ENCODE measurements around the gene GALNT15. TPM values are rescaled to one million over a fixed set of nuclear protein-coding genes. Genes with fewer than 3 reads are reported as not detected.

The GALNT15 gene
- total RNA-seq, 1 experiment from 2014 or later = not detected

DNA sequence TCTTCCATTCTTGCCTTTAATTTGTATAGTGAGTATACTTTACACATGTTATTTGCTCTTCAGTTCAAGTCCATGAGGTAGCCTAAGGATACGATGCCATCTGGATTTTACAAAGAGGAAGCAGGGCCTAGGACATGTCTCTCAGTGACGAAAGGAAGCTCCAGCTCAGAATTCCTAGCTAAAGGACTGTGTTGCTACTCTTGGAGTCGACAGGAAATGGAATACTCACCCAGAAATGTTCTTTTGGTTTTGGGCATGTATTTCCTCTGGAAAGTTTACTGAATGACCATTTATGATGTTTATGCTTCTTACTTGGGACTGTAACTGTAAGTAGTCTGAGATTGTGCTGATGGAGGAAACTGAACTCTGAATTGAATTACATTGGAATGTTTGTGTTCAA lies 103.0 kb downstream of the GALNT15 start:
- no TSS peak for BruUV-seq (replicated peaks)
- intact Hi-C loops (cut with micrococcal nuclease; ENCODE audit: unreplicated experiment) = no loop called here
- H3K9me3 ChIP-seq (ENCODE audit: low read depth, low read length, poor library complexity, severe bottlenecking) = no peaks in the 10 kb centered on the region
- no peak for DNase-seq (ENCODE audit: low spot score)
- TF ChIP-seq EZH2 (IDR thresholded peaks at IDR 0.05; ENCODE audit: borderline replicate concordance, low read depth, low read length, poor library complexity, severe bottlenecking) = no peak
- TF ChIP-seq, protein P1, sequence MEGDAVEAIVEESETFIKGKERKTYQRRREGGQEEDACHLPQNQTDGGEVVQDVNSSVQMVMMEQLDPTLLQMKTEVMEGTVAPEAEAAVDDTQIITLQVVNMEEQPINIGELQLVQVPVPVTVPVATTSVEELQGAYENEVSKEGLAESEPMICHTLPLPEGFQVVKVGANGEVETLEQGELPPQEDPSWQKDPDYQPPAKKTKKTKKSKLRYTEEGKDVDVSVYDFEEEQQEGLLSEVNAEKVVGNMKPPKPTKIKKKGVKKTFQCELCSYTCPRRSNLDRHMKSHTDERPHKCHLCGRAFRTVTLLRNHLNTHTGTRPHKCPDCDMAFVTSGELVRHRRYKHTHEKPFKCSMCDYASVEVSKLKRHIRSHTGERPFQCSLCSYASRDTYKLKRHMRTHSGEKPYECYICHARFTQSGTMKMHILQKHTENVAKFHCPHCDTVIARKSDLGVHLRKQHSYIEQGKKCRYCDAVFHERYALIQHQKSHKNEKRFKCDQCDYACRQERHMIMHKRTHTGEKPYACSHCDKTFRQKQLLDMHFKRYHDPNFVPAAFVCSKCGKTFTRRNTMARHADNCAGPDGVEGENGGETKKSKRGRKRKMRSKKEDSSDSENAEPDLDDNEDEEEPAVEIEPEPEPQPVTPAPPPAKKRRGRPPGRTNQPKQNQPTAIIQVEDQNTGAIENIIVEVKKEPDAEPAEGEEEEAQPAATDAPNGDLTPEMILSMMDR (conservative IDR thresholded peaks at IDR 0.05; ENCODE audit: low read depth, low read length) = no peak
- CTCF ChIA-PET = no interaction called here
- no peaks in the 10 kb centered on the region for H3K4me1 ChIP-seq (ENCODE audit: insufficient read depth, low read length, poor library complexity, severe bottlenecking)
- H3K4me3 ChIP-seq (ENCODE audit: low read depth, low read length, poor library complexity, severe bottlenecking) = no peak overlapping the region
- POLR2A ChIA-PET (ENCODE audit: low non-redundant PET) = no interaction called here
- peaks cover 7% of the 10 kb centered on the region for H3K36me3 ChIP-seq (ENCODE audit: insufficient read depth, low read length, poor library complexity, severe bottlenecking)
- no peaks in the 10 kb centered on the region for H3K27me3 ChIP-seq (replicated peaks; ENCODE audit: insufficient read depth, low read depth, low read length, poor library complexity)
- no peak overlapping the region for H3K27ac ChIP-seq (ENCODE audit: low read depth, low read length, poor library complexity, severe bottlenecking)

DNA sequence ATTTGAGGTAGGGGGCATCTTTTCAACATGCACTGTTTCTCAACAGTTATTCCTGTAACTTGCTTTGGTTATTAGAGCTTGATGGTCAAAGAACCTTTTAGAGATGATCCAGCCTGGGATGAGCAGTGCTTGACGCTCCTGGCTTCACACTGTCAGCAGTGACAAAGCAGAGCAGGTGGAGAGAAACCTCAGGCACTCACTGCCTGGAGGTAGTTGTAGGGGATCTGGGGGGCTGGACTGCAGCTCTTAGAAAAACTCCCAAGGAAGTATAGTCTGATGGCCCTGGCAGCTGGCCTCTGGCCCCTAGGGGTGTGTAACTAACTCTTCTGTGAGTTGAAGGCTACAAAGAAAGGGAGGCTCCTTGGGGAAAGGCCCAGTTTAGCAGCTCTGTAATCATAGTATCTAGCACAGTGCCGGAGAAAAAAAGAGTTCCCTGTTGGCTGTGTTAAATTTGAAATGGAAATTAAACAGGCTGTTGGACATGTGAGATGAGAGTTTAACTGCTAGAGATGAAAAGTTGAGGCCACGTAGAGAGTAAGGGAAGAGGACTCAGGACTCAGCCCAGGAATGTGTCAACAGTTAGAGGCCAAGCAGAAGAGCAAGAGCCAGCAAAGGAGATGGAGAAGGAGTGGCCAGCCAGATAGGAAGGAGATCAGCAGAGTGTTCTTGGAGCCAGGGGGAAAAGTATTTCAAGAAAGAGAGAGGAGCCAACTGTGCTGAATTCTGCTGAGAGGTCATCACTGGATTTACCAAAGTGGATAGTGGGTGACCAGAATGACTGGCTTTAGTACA lies 104.7 kb downstream of the GALNT15 start:
- Histone ChIP-seq H3K36me3 (ENCODE audit: insufficient read depth, low read length, poor library complexity, severe bottlenecking) (no peaks in the 10 kb centered on the region), H3K9me3 (ENCODE audit: low read depth, low read length, poor library complexity, severe bottlenecking) (no peaks in the 10 kb centered on the region), H3K4me1 (ENCODE audit: insufficient read depth, low read length, poor library complexity, severe bottlenecking) (no peaks in the 10 kb centered on the region), H3K4me3 (ENCODE audit: low read depth, low read length, poor library complexity, severe bottlenecking) (no peak overlapping the region), H3K27me3 (replicated peaks; ENCODE audit: insufficient read depth, low read depth, low read length, poor library complexity) (no peaks in the 10 kb centered on the region), H3K27ac (ENCODE audit: low read depth, low read length, poor library complexity, severe bottlenecking) (no peak overlapping the region)
- POLR2A ChIA-PET (ENCODE audit: low non-redundant PET) = no interaction called here
- CTCF ChIA-PET = no interaction called here
- TF ChIP-seq EZH2 (IDR thresholded peaks at IDR 0.05; ENCODE audit: borderline replicate concordance, low read depth, low read length, poor library complexity, severe bottlenecking) = no peak
- TF ChIP-seq, protein P1 (conservative IDR thresholded peaks at IDR 0.05; ENCODE audit: low read depth, low read length) = no peak
- no peak for DNase-seq (ENCODE audit: low spot score)
- intact Hi-C loops (cut with micrococcal nuclease; ENCODE audit: unreplicated experiment) = no loop called here
- no TSS peak for BruUV-seq (replicated peaks)

DNA sequence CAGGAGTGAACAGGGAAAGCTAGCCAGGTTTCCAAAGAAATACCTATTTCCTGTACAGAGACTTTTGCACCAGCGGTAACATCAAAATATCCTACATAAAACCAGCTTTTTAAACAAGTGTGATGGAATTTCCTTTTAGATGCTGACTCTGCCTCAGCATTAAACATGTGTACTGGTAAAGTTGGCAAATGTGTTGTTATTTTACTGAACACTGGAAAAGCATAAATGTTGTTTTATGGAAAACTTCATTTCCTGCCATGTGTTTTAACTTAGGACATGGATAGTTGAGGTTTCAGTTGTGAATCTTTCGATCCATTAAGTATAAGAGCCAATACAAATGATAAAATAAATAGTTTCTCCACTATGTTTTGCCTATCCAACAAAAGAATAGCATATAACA lies 106.2 kb downstream of the GALNT15 start:
- no TSS peak for BruUV-seq (replicated peaks)
- ChIA-PET POLR2A (ENCODE audit: low non-redundant PET) (no interaction called here), CTCF (no interaction called here)
- no peaks in the 10 kb centered on the region for H3K36me3 ChIP-seq (ENCODE audit: insufficient read depth, low read length, poor library complexity, severe bottlenecking)
- TF ChIP-seq, protein P1 (conservative IDR thresholded peaks at IDR 0.05; ENCODE audit: low read depth, low read length) = no peak
- no peak for TF ChIP-seq EZH2 (IDR thresholded peaks at IDR 0.05; ENCODE audit: borderline replicate concordance, low read depth, low read length, poor library complexity, severe bottlenecking)
- no peaks in the 10 kb centered on the region for H3K4me1 ChIP-seq (ENCODE audit: insufficient read depth, low read length, poor library complexity, severe bottlenecking)
- intact Hi-C loops (cut with micrococcal nuclease; ENCODE audit: unreplicated experiment) = no loop called here
- no peak overlapping the region for H3K4me3 ChIP-seq (ENCODE audit: low read depth, low read length, poor library complexity, severe bottlenecking)
- no peaks in the 10 kb centered on the region for H3K9me3 ChIP-seq (ENCODE audit: low read depth, low read length, poor library complexity, severe bottlenecking)
- DNase-seq (ENCODE audit: low spot score) = no peak
- no peak overlapping the region for H3K27ac ChIP-seq (ENCODE audit: low read depth, low read length, poor library complexity, severe bottlenecking)
- H3K27me3 ChIP-seq (replicated peaks; ENCODE audit: insufficient read depth, low read depth, low read length, poor library complexity) = no peaks in the 10 kb centered on the region

Other genes starting within 250 kb of the GALNT15 start
- 24.0 and 26.4 TPM in 2 replicates for gene DPH3, start 90.3 kb downstream of the GALNT15 start, total RNA-seq (2021)
- 19.8 and 21.5 TPM in 2 replicates for gene OXNAD1, start 90.5 kb downstream of the GALNT15 start, total RNA-seq (2021)